Upper lobe of left lung (tissue), 6 donors: Measurements from ENCODE around the gene POLE. TPM values are rescaled to one million over a fixed set of nuclear protein-coding genes. Genes with fewer than 3 reads are reported as not detected.

Experiments
- ATAC-seq, 2 donors: fragments of 200-7000 bp; cut with Tn5 transposase; one replicate each; pipeline ENCODE4 v1.9.1; 2022; ENCODE audit warnings: mild to moderate bottlenecking in 2 of 2, moderate library complexity in 2 of 2; ENCODE audit not compliant: low FRiP score in 2 of 2
- DNase-seq, 2 donors: peaks; one replicate each; pipeline ENCODE4 v3.0.0-alpha.2; 2019 to 2020
- H3K27ac ChIP-seq, 4 donors: fragments of 200-600 bp; sonication (generic); one replicate each; pipeline ENCODE4 v1.5.1; 2016 to 2019
- H3K27me3 ChIP-seq, 4 donors: fragments of 200-600 bp; sonication (generic); one replicate each; pipeline ENCODE4 v1.5.1; 2017 to 2019
- H3K36me3 ChIP-seq, 4 donors: fragments of 200-600 bp; sonication (generic); one replicate each; pipeline ENCODE4 v1.5.1; 2016 to 2019
- H3K4me1 ChIP-seq, 4 donors: fragments of 200-600 bp; sonication (generic); one replicate each; pipeline ENCODE4 v1.5.1; 2018 to 2019
- H3K4me3 ChIP-seq, 4 donors: fragments of 200-600 bp; sonication (generic); one replicate each; pipeline ENCODE4 v1.5.1; 2017 to 2019; ENCODE audit warnings: mild to moderate bottlenecking in 2 of 4, moderate library complexity in 1 of 4
- H3K9me3 ChIP-seq, 4 donors: fragments of 200-600 bp; sonication (generic); one replicate each; pipeline ENCODE4 v1.5.1; 2018 to 2019
- CTCF ChIP-seq, 6 experiments: fragments of 450-650 bp in 4 of 6; fragments of 200-600 bp in 2 of 6; sonication (generic) in 2 of 6; IDR thresholded peaks; one replicate each; pipeline ENCODE4 v1.5.1; 2016 to 2019; ENCODE audit warnings: antibody characterized with exemption in 6 of 6
- EP300 ChIP-seq, 4 donors: sonication (generic); formaldehyde crosslinking; IDR thresholded peaks; one replicate each; pipeline ENCODE4 v1.5.1; 2017; ENCODE audit warnings: antibody characterized with exemption in 4 of 4, control low read depth in 2 of 4
- POLR2A ChIP-seq, 4 donors: fragments of 450-650 bp; IDR thresholded peaks; one replicate each; pipeline ENCODE4 v1.5.1; 2016 to 2017; ENCODE audit warnings: antibody characterized with exemption in 4 of 4, mild to moderate bottlenecking in 2 of 4
- POLR2AphosphoS5 ChIP-seq, 2 donors: sonication (generic); formaldehyde crosslinking; IDR thresholded peaks; one replicate each; pipeline ENCODE4 v1.5.1; 2017; ENCODE audit warnings: antibody characterized with exemption in 2 of 2
- WGBS, 2 donors: methylation state at CpG; one replicate each; pipeline ENCODE4 v1.1.5; 2017 to 2018; 5-methylcytosine and 5-hydroxymethylcytosine counted together
- total RNA-seq, 6 donors: library from RNA; depleted of rRNA in 4 of 6; stranded (reverse); fragments of >200 nt in 4 of 6; gene quantifications; one replicate each; pipeline versions ENCODE4 v1.1.0 to v1.2.1, GENCODE V29; 2016 to 2021
- donor health status: DM: no; HTN: no; CAD: no; lungs with moderate emphysema.
- donor health status: DM: no; HTN: yes; CAD: no; lungs with severe emphysema.

Gene POLE
- total RNA-seq, 6 donors from 2014 or later, result 16.6 to 228 (median 26.2) TPM

GRCh38 chr12:132623072-132623869, 63.9 kb downstream of the POLE start:
- peaks cover 0 to 19% (median 7%) of the 10 kb centered on the region in 4 donors for H3K27me3 ChIP-seq
- ATAC-seq (no peak), DNase-seq (no peak)
- WGBS, 2 donors, result 82 to 83% methylated on average over 11 to 22 of the region's 25 CpGs
- no peak overlapping the region for H3K4me3 ChIP-seq
- H3K27ac ChIP-seq, result peak overlapping the region in 2 of 4 donors; percentile 5 to 52
- peaks cover 6 to 27% (median 13%) of the 10 kb centered on the region in 4 donors for H3K4me1 ChIP-seq
- H3K36me3 ChIP-seq, result peaks cover 5 to 26% (median 20%) of the 10 kb centered on the region in 4 donors
- no peaks in the 10 kb centered on the region for H3K9me3 ChIP-seq
- TF ChIP-seq EP300 (IDR thresholded peaks at IDR 0.05) (no peak), CTCF (IDR thresholded peaks at IDR 0.05) (no peak), POLR2AphosphoS5 (IDR thresholded peaks at IDR 0.05) (no peak), POLR2A (IDR thresholded peaks at IDR 0.05) (no peak)

- Histone ChIP-seq H3K27ac (peak overlapping the region in 3 of 4 donors; percentile 24 to 52 (median 35)), H3K4me3 (no peak overlapping the region)
- no peak for DNase-seq
Observed at GRCh38 chr12:132622437-132623071, 64.6 kb downstream of the POLE start.

GRCh38 chr12:132621657-132622435, 65.3 kb downstream of the POLE start:
- WGBS, 2 donors, result 78 to 83% methylated on average over 14 to 21 of the region's 21 CpGs
- TF ChIP-seq EP300 (IDR thresholded peaks at IDR 0.05) (no peak), POLR2A (IDR thresholded peaks at IDR 0.05) (no peak), CTCF (IDR thresholded peaks at IDR 0.05) (no peak), POLR2AphosphoS5 (IDR thresholded peaks at IDR 0.05) (no peak)
- H3K4me1 ChIP-seq, result peaks cover 9 to 32% (median 19%) of the 10 kb centered on the region in 4 donors
- no peak overlapping the region for H3K4me3 ChIP-seq
- ATAC-seq (no peak), DNase-seq (peak in 1 of 2 donors; percentile 66)
- peak overlapping the region in 3 of 4 donors; percentile 24 to 37 (median 35) for H3K27ac ChIP-seq
- peaks cover 0 to 8% (median 4%) of the 10 kb centered on the region in 4 donors for H3K9me3 ChIP-seq
- H3K36me3 ChIP-seq, result peaks cover 5 to 26% (median 20%) of the 10 kb centered on the region in 4 donors
- peaks cover 0 to 30% (median 12%) of the 10 kb centered on the region in 4 donors for H3K27me3 ChIP-seq

More at GRCh38 chr12:132622437-132623071, 64.6 kb downstream of the POLE start:
- Histone ChIP-seq H3K9me3 (peaks cover 0 to 3% (median under 1%) of the 10 kb centered on the region in 4 donors), H3K27me3 (peaks cover 0 to 24% (median 11%) of the 10 kb centered on the region in 4 donors), H3K4me1 (peaks cover 9 to 32% (median 17%) of the 10 kb centered on the region in 4 donors), H3K36me3 (peaks cover 5 to 26% (median 20%) of the 10 kb centered on the region in 4 donors)
- no peak for TF ChIP-seq EP300 (IDR thresholded peaks at IDR 0.05)
- no peak for TF ChIP-seq POLR2A (IDR thresholded peaks at IDR 0.05)
- peak in 1 of 2 donors; percentile 40 for TF ChIP-seq POLR2AphosphoS5 (IDR thresholded peaks at IDR 0.05)
- no peak for TF ChIP-seq CTCF (IDR thresholded peaks at IDR 0.05)
- ATAC-seq, result peak; percentile 48 to 73
- WGBS, 2 donors, result 37% methylated on average over 6 to 8 of the region's 11 CpGs

GRCh38 chr12:132620899-132621656, 66.1 kb downstream of the POLE start:
- TF ChIP-seq CTCF (IDR thresholded peaks at IDR 0.05) (no peak), POLR2A (IDR thresholded peaks at IDR 0.05) (no peak), EP300 (IDR thresholded peaks at IDR 0.05) (no peak), POLR2AphosphoS5 (IDR thresholded peaks at IDR 0.05) (no peak)
- Histone ChIP-seq H3K27me3 (peaks cover 0 to 30% (median 12%) of the 10 kb centered on the region in 4 donors), H3K4me3 (no peak overlapping the region), H3K4me1 (peaks cover 9 to 32% (median 19%) of the 10 kb centered on the region in 4 donors), H3K27ac (no peak overlapping the region), H3K36me3 (peaks cover 5 to 26% (median 20%) of the 10 kb centered on the region in 4 donors), H3K9me3 (peaks cover 5 to 15% (median 11%) of the 10 kb centered on the region in 4 donors)
- ATAC-seq (no peak), DNase-seq (no peak)
- 77% methylated on average over 19 to 22 of the region's 28 CpGs for WGBS, 2 donors
